A549 (cell line): ENCODE results near the gene REG1A. TPM values are rescaled to one million over a fixed set of nuclear protein-coding genes. Genes with fewer than 3 reads are reported as not detected.

ENCODE experiments used
- ATAC-seq, 2 experiments: fragments of 200-7000 bp in 1 of 2; fragments of >200 bp in 1 of 2; cut with Nextera tagmentation in 1 of 2; cut with Tn5 transposase in 1 of 2; 3 replicates each; pipeline versions ENCODE4 v1.8.0 to v1.9.1; 2018 to 2020; ENCODE audit warnings: mild to moderate bottlenecking in 1 of 2, moderate library complexity in 1 of 2
- CTCF ChIA-PET: fragments of 300-600 bp; sonication (Branson Sonifier 250); formaldehyde crosslinking; extraction: SDS; loops from one replicate; lab custom pipeline; 2021; ENCODE audit warnings: antibody characterized with exemption, inconsistent platforms; lab: Yijun Ruan, JAX
- POLR2A ChIA-PET: fragments of 350-600 bp; formaldehyde crosslinking; extraction: SDS; loops from one replicate; lab custom pipeline; 2021; ENCODE audit warnings: antibody characterized with exemption, inconsistent platforms; lab: Yijun Ruan, JAX
- DNase-seq, 2 experiments: peaks; one replicate each; pipeline versions ENCODE4 v3.0.0 to v3.0.0-alpha.2; 2011 to 2016; ENCODE audit warnings: low read depth in 1 of 2, low spot score in 1 of 2
- FAIRE-seq: peaks from 2 replicates; lab custom pipeline; 2011; peaks lifted over from hg19 to GRCh38; lab: Jason Lieb, UNC
- H3K27ac ChIP-seq, 2 experiments: fragments of >200 bp; sonication (Bioruptor Twin); formaldehyde crosslinking; 3 replicates each; pipeline ENCODE4 v1.5.1; 2016 to 2017
- H3K4me1 ChIP-seq: fragments of >200 bp; sonication (Bioruptor Twin); formaldehyde crosslinking; 3 replicates; pipeline ENCODE4 v1.6.1; 2016
- H3K4me2 ChIP-seq: fragments of >200 bp; sonication (Bioruptor Twin); formaldehyde crosslinking; 3 replicates; pipeline ENCODE4 v1.6.1; 2016
- H3K4me3 ChIP-seq: fragments of >200 bp; sonication (Bioruptor Twin); formaldehyde crosslinking; 3 replicates; pipeline ENCODE4 v1.5.1; 2016
- H3K9me3 ChIP-seq: fragments of >200 bp; sonication (Bioruptor Twin); formaldehyde crosslinking; 3 replicates; pipeline ENCODE4 v1.6.1; 2016
- BCL3 ChIP-seq: fragments of >200 bp; sonication (Bioruptor Twin); formaldehyde crosslinking; IDR thresholded peaks from 3 replicates; pipeline ENCODE4 v1.6.1; 2016
- CBX2 ChIP-seq: fragments of 200-600 bp; sonication (generic); IDR thresholded peaks from 2 replicates; pipeline ENCODE4 v1.6.1; 2016; ENCODE audit warnings: low read depth, mild to moderate bottlenecking, borderline replicate concordance
- CBX8 ChIP-seq: fragments of 200-600 bp; sonication (generic); IDR thresholded peaks from 2 replicates; pipeline ENCODE4 v1.6.1; 2016
- CHD4 ChIP-seq: fragments of 200-600 bp; sonication (generic); IDR thresholded peaks from 2 replicates; pipeline ENCODE4 v1.6.1; 2016; ENCODE audit warnings: antibody characterized with exemption, mild to moderate bottlenecking, borderline replicate concordance
- E2F6 ChIP-seq: IDR thresholded peaks from 2 replicates; pipeline ENCODE4 v1.6.1; 2012; ENCODE audit warnings: low read depth, borderline replicate concordance
- EHMT2 ChIP-seq: fragments of 200-600 bp; sonication (generic); IDR thresholded peaks from 2 replicates; pipeline ENCODE4 v1.6.1; 2016; ENCODE audit warnings: antibody characterized with exemption, low read depth, mild to moderate bottlenecking, moderate library complexity
- EP300 ChIP-seq, 2 experiments: fragments of >200 bp; sonication (Bioruptor Twin); formaldehyde crosslinking; IDR thresholded peaks; 2 replicates in 1 of 2; 3 replicates in 1 of 2; pipeline ENCODE4 v1.6.1; 2016 to 2017
- ESRRA ChIP-seq: fragments of 150-350 bp; IDR thresholded peaks from 2 replicates; pipeline ENCODE4 v1.6.1; 2014; ENCODE audit warnings: mild to moderate bottlenecking, low read length, borderline replicate concordance
- FOSL2 ChIP-seq, 2 experiments: fragments of 450-650 bp in 1 of 2; fragments of >200 bp in 1 of 2; sonication (Bioruptor Twin) in 1 of 2; formaldehyde crosslinking; IDR thresholded peaks; 2 replicates each; pipeline versions ENCODE4 v1.5.0 to v1.6.1; 2016 to 2020; ENCODE audit warnings: mild to moderate bottlenecking in 1 of 2, moderate library complexity in 1 of 2
- GATA3 ChIP-seq: IDR thresholded peaks from 2 replicates; pipeline ENCODE4 v1.6.1; 2012; ENCODE audit warnings: borderline replicate concordance
- HDAC2 ChIP-seq: fragments of 200-600 bp; sonication (generic); IDR thresholded peaks from 2 replicates; pipeline ENCODE4 v1.6.1; 2016
- HEYL ChIP-seq: fragments of 250-450 bp; sonication (Bioruptor Pico); IDR thresholded peaks from 2 replicates; pipeline ENCODE4 v1.8.0; 2021; ENCODE audit warnings: mild to moderate bottlenecking, moderate library complexity
- JUNB ChIP-seq: fragments of >200 bp; sonication (Bioruptor Twin); formaldehyde crosslinking; IDR thresholded peaks from 2 replicates; pipeline ENCODE4 v1.6.1; 2016
- KDM5A ChIP-seq: fragments of 200-600 bp; sonication (generic); IDR thresholded peaks from 2 replicates; pipeline ENCODE4 v1.6.1; 2016; ENCODE audit warnings: antibody characterized with exemption, mild to moderate bottlenecking
- MAFK ChIP-seq: fragments of 450-650 bp; IDR thresholded peaks from 2 replicates; pipeline ENCODE4 v1.6.1; 2014; ENCODE audit not compliant: partially characterized antibody
- MAX ChIP-seq: IDR thresholded peaks from 2 replicates; pipeline ENCODE4 v1.6.1; 2012
- MAZ ChIP-seq: fragments of 150-350 bp; IDR thresholded peaks from 2 replicates; pipeline ENCODE4 v1.6.1; 2014; ENCODE audit warnings: antibody characterized with exemption, low read depth, low read length, borderline replicate concordance
- MYC ChIP-seq: IDR thresholded peaks from 2 replicates; pipeline ENCODE4 v1.6.1; 2012; ENCODE audit warnings: mild to moderate bottlenecking, inconsistent platforms, low read length, improper control_type of control experiment, borderline replicate concordance
- NFE2L2 ChIP-seq: fragments of 150-350 bp; conservative IDR thresholded peaks from 2 replicates; pipeline ENCODE4 v1.6.1; 2014; ENCODE audit warnings: low read length
- POLR2AphosphoS2 ChIP-seq: conservative IDR thresholded peaks from 2 replicates; pipeline ENCODE4 v1.6.1; 2012; ENCODE audit warnings: low read length, improper control_type of control experiment, inconsistent platforms
- RAD21 ChIP-seq, 2 experiments: fragments of >200 bp in 1 of 2; sonication (Bioruptor Twin) in 1 of 2; formaldehyde crosslinking in 1 of 2; IDR thresholded peaks in 1 of 2; conservative IDR thresholded peaks in 1 of 2; 2 replicates in 1 of 2; 3 replicates in 1 of 2; pipeline ENCODE4 v1.6.1; 2012 to 2018; ENCODE audit warnings: inconsistent platforms in 1 of 2
- RARB ChIP-seq: fragments of 250-450 bp; sonication (Bioruptor Pico); IDR thresholded peaks from 2 replicates; pipeline ENCODE4 v1.8.0; 2021; ENCODE audit warnings: mild to moderate bottlenecking, moderate library complexity
- REST ChIP-seq: fragments of 200-600 bp; sonication (generic); IDR thresholded peaks from 2 replicates; pipeline ENCODE4 v1.6.1; 2016; ENCODE audit warnings: antibody characterized with exemption, mild to moderate bottlenecking, moderate library complexity
- SMC3 ChIP-seq: fragments of >200 bp; sonication (Bioruptor Twin); formaldehyde crosslinking; IDR thresholded peaks from 3 replicates; pipeline ENCODE4 v1.6.1; 2018; ENCODE audit warnings: inconsistent platforms
- TFCP2L1 ChIP-seq: fragments of 250-450 bp; sonication (Bioruptor Pico); IDR thresholded peaks from 2 replicates; pipeline ENCODE4 v1.5.0; 2021; ENCODE audit warnings: mild to moderate bottlenecking
- TP53 ChIP-seq: fragments of 250-450 bp; sonication (Bioruptor Pico); IDR thresholded peaks from 2 replicates; pipeline ENCODE4 v1.5.0; 2021; ENCODE audit warnings: mild to moderate bottlenecking, moderate library complexity
- ZC3H11A ChIP-seq: fragments of 450-650 bp; IDR thresholded peaks from 2 replicates; pipeline ENCODE4 v1.6.1; 2014; ENCODE audit warnings: antibody characterized with exemption, mild to moderate bottlenecking
- ZFP36 ChIP-seq: fragments of 450-650 bp; IDR thresholded peaks from 2 replicates; pipeline ENCODE4 v1.6.1; 2014; ENCODE audit warnings: borderline replicate concordance; ENCODE audit not compliant: partially characterized antibody
- WGBS: methylation state at CpG from one replicate; pipeline ENCODE4 v1.1.6; 2017; ENCODE audit errors: missing lambda C conversion rate; 5-methylcytosine and 5-hydroxymethylcytosine counted together
- polyA plus RNA-seq, 4 experiments: library from polyadenylated mRNA; depleted of rRNA in 3 of 4; stranded (reverse); fragments of >200 nt; fragmentation: RNase III in 1 of 4; extraction: RNeasy Plus Mini Kit Qiagen cat#74134 plus additional on column Dnase treatment in 1 of 4; gene quantifications; 2 replicates in 3 of 4; 3 replicates in 1 of 4; pipeline ENCODE4 v1.2.3, GENCODE V29; 2011 to 2017

REG1A gene
- polyA plus RNA-seq, 2 of the 4 experiments (the other 2 are of a cell fraction) = not detected

- no peak for TF ChIP-seq MAX
- TF ChIP-seq E2F6 = no peak
- no peak for TF ChIP-seq HDAC2
- no peak for TF ChIP-seq TP53
- TF ChIP-seq POLR2AphosphoS2 = no peak
- TF ChIP-seq TFCP2L1 (CRISPR knock-in tag) = no peak
- TF ChIP-seq, all 56 proteins: peak for 0
Measured at GRCh38 chr2:79085382-79085781, 34.9 kb upstream of the REG1A start (continued).

- H3K4me1 ChIP-seq = no peaks in the 10 kb centered on the region
- no peaks in the 10 kb centered on the region for H3K9me3 ChIP-seq
- no peak overlapping the region for H3K27ac ChIP-seq
- CTCF ChIA-PET = no interaction called here
- no peak overlapping the region for H3K4me3 ChIP-seq
- FAIRE-seq (no peak), ATAC-seq (no peak), DNase-seq (no peak)
- WGBS = 3% methylated on average over 4 of the region's 4 CpGs
- POLR2A ChIA-PET = no interaction called here
- no peak for TF ChIP-seq HEYL
- no peak for TF ChIP-seq SMC3
- no peak for TF ChIP-seq CBX8
- TF ChIP-seq KDM5A = no peak
- TF ChIP-seq EP300 (IDR thresholded peaks at IDR 0.05) = no peak
- TF ChIP-seq NFE2L2 = no peak
- TF ChIP-seq MYC = no peak
- TF ChIP-seq EHMT2 = no peak
- no peak for TF ChIP-seq RARB (CRISPR knock-in tag)
- no peak for TF ChIP-seq MAZ
- TF ChIP-seq ZC3H11A = no peak
- no peak for TF ChIP-seq RAD21 (conservative IDR thresholded peaks at IDR 0.05 in 1 of 2, IDR thresholded peaks at IDR 0.05 in 1 of 2)
- H3K4me2 ChIP-seq = no peak overlapping the region
Measured at GRCh38 chr2:79086255-79086654, 34.0 kb upstream of the REG1A start.

- H3K4me1 ChIP-seq = no peaks in the 10 kb centered on the region
- no peak for DNase-seq
- FAIRE-seq = no peak
- no peak within 1 kb of the TSS for H3K4me3 ChIP-seq
- H3K4me2 ChIP-seq = no peak within 1 kb of the TSS
- no peak for TF ChIP-seq GATA3
- TF ChIP-seq EHMT2 = no peak
- no peak for TF ChIP-seq CBX2
- no peak for TF ChIP-seq BCL3
- TF ChIP-seq ESRRA = no peak
- no peak for ATAC-seq
- ChIA-PET CTCF (no interaction called here), POLR2A (no interaction called here)
- H3K27ac ChIP-seq = no peak within 1 kb of the TSS
- WGBS = 2% methylated on average over 2 of the region's 2 CpGs
- no peaks in the 10 kb centered on the region for H3K9me3 ChIP-seq
Measured at GRCh38 chr2:79087785-79088364, 32.4 kb upstream of the REG1A start, which contains the start of gene REG1B. Gene REG1B (minus strand): TSS chr2:79087993. CDS start chr2:79087612, 381 bp downstream.

- POLR2A ChIA-PET = no interaction called here
- no peak overlapping the region for H3K4me2 ChIP-seq
- 24% methylated on average over 4 of the region's 4 CpGs for WGBS
- no peak overlapping the region for H3K27ac ChIP-seq
- FAIRE-seq (no peak), DNase-seq (no peak), ATAC-seq (no peak)
- H3K9me3 ChIP-seq = no peaks in the 10 kb centered on the region
- no peaks in the 10 kb centered on the region for H3K4me1 ChIP-seq
- CTCF ChIA-PET = interaction anchor here (1.4 kb wide), 1 partner anchor 21 kb away, joined by 3 read pairs; no protein-coding TSS in a partner anchor
- no peak overlapping the region for H3K4me3 ChIP-seq
- no peak for TF ChIP-seq CHD4
- TF ChIP-seq FOSL2 (IDR thresholded peaks at IDR 0.05) = no peak
- no peak for TF ChIP-seq FOSL2 (CRISPR knock-in tag; IDR thresholded peaks at IDR 0.05)
- TF ChIP-seq ZFP36 = no peak
- TF ChIP-seq JUNB = no peak
- TF ChIP-seq REST = no peak
- no peak for TF ChIP-seq MAFK
- TF ChIP-seq HDAC2 = no peak
- TF ChIP-seq NFE2L2 = no peak
Measured at GRCh38 chr2:79090693-79091092, 29.6 kb upstream of the REG1A start.
